Measurements from ENCODE around the gene IL17RB.

DNA sequence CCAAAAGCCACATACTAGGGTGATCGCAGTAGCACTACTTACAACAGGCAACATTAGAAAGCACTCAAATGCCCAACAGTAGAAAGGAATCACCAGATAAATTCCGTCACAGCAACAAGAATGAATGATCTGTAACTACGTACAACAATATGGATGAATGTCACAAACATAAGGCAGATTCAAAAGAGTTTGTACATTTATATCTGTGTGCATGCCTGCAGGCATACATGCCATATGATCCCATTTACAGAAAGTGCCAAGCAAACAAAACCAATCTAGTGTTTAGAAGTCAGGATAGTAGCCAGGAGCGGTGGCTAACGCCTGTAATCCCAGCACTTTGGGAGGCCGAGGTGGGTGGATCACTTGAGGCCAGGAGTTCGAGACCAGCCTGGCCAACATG is 3.5 kb downstream of the IL17RB start:
- TF ChIP-seq, protein P1, sequence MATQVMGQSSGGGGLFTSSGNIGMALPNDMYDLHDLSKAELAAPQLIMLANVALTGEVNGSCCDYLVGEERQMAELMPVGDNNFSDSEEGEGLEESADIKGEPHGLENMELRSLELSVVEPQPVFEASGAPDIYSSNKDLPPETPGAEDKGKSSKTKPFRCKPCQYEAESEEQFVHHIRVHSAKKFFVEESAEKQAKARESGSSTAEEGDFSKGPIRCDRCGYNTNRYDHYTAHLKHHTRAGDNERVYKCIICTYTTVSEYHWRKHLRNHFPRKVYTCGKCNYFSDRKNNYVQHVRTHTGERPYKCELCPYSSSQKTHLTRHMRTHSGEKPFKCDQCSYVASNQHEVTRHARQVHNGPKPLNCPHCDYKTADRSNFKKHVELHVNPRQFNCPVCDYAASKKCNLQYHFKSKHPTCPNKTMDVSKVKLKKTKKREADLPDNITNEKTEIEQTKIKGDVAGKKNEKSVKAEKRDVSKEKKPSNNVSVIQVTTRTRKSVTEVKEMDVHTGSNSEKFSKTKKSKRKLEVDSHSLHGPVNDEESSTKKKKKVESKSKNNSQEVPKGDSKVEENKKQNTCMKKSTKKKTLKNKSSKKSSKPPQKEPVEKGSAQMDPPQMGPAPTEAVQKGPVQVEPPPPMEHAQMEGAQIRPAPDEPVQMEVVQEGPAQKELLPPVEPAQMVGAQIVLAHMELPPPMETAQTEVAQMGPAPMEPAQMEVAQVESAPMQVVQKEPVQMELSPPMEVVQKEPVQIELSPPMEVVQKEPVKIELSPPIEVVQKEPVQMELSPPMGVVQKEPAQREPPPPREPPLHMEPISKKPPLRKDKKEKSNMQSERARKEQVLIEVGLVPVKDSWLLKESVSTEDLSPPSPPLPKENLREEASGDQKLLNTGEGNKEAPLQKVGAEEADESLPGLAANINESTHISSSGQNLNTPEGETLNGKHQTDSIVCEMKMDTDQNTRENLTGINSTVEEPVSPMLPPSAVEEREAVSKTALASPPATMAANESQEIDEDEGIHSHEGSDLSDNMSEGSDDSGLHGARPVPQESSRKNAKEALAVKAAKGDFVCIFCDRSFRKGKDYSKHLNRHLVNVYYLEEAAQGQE (IDR thresholded peaks at IDR 0.05; ENCODE audit: insufficient read depth in 1 of 2, low read depth in 2 of 2, low read length in 2 of 2) = no peak
- TF ChIP-seq POLR2AphosphoS5 (IDR thresholded peaks at IDR 0.05; ENCODE audit: low read depth, low read length) = no peak
- TF ChIP-seq SIN3A (IDR thresholded peaks at IDR 0.05; ENCODE audit: borderline replicate concordance, insufficient read depth, low read length) = no peak
- TF ChIP-seq TAF1 (IDR thresholded peaks at IDR 0.05; ENCODE audit: borderline replicate concordance, insufficient read depth, low read length) = no peak
- no peak for TF ChIP-seq FOXP2 (optimal IDR thresholded peaks at IDR 0.05; ENCODE audit: borderline replicate concordance, extremely low read depth, extremely low read length, insufficient read depth)

All from PFSK-1 (cell line).